HepG2 (cell line): ENCODE results near the gene CYP4F2.

ENCODE experiments used
- FOXM1 ChIP-seq: sonication (generic); formaldehyde crosslinking; IDR thresholded peaks from 2 replicates; pipeline ENCODE4 v1.5.0; 2020; ENCODE audit warnings: missing genetic modification reagents
- GLI4 ChIP-seq: sonication (generic); formaldehyde crosslinking; IDR thresholded peaks from 2 replicates; pipeline ENCODE4 v1.5.1; 2020; ENCODE audit warnings: missing genetic modification reagents, mild to moderate bottlenecking, moderate library complexity, borderline replicate concordance
- KAT7 ChIP-seq: IDR thresholded peaks from 2 replicates; pipeline ENCODE4 v1.6.1; 2018; ENCODE audit warnings: borderline replicate concordance, missing compliant biosample characterization
- POLR2AphosphoS2 ChIP-seq: IDR thresholded peaks from 2 replicates; pipeline ENCODE4 v1.6.1; 2011; ENCODE audit warnings: low read depth, low read length, improper control_type of control experiment
- POLR2AphosphoS5 ChIP-seq: IDR thresholded peaks from 2 replicates; pipeline ENCODE4 v1.6.1; 2012; ENCODE audit warnings: low read depth, low read length
- REPIN1 ChIP-seq: sonication (generic); formaldehyde crosslinking; IDR thresholded peaks from 2 replicates; pipeline ENCODE4 v1.8.0; 2022; ENCODE audit warnings: missing genetic modification reagents, low read depth, mild to moderate bottlenecking, borderline replicate concordance
- SRF ChIP-seq: IDR thresholded peaks from 2 replicates; pipeline ENCODE4 v1.6.1; 2011; ENCODE audit warnings: mild to moderate bottlenecking, low read depth, low read length, moderate library complexity
- TCF7 ChIP-seq: sonication (generic); IDR thresholded peaks from 2 replicates; pipeline ENCODE4 v1.6.1; 2016; ENCODE audit warnings: antibody characterized with exemption, low read depth
- TRIM22 ChIP-seq: fragments of 450-650 bp; IDR thresholded peaks from 2 replicates; pipeline ENCODE4 v1.6.1; 2017
- ZFP37 ChIP-seq: sonication (generic); formaldehyde crosslinking; IDR thresholded peaks from 2 replicates; pipeline ENCODE4 v1.4.0; 2020; ENCODE audit warnings: missing genetic modification reagents, borderline replicate concordance
- ZNF33B ChIP-seq: sonication (generic); formaldehyde crosslinking; IDR thresholded peaks from 2 replicates; pipeline ENCODE4 v1.5.1; 2020; ENCODE audit warnings: mild to moderate bottlenecking, missing genetic modification reagents
- ZNF615 ChIP-seq: sonication (generic); formaldehyde crosslinking; IDR thresholded peaks from 2 replicates; pipeline ENCODE4 v1.5.0; 2020; ENCODE audit warnings: mild to moderate bottlenecking, missing genetic modification reagents, borderline replicate concordance
- TF ChIP-seq, protein P1 (sequence below): fragments of 450-650 bp; IDR thresholded peaks from 2 replicates; pipeline ENCODE4 v1.6.1; 2017; ENCODE audit warnings: mild to moderate bottlenecking
- TF ChIP-seq, protein P2 (sequence below): sonication (generic); formaldehyde crosslinking; conservative IDR thresholded peaks from 2 replicates; pipeline ENCODE4 v1.4.0; 2020; ENCODE audit warnings: missing genetic modification reagents

GRCh38 chr19:15937771-15938170, 39.9 kb upstream of the CYP4F2 start:
- TF ChIP-seq GLI4 = no peak
- no peak for TF ChIP-seq REPIN1 (CRISPR knock-in tag)
- no peak for TF ChIP-seq POLR2AphosphoS5
- TF ChIP-seq POLR2AphosphoS2 = no peak
- TF ChIP-seq SRF = no peak
- TF ChIP-seq, protein P1, sequence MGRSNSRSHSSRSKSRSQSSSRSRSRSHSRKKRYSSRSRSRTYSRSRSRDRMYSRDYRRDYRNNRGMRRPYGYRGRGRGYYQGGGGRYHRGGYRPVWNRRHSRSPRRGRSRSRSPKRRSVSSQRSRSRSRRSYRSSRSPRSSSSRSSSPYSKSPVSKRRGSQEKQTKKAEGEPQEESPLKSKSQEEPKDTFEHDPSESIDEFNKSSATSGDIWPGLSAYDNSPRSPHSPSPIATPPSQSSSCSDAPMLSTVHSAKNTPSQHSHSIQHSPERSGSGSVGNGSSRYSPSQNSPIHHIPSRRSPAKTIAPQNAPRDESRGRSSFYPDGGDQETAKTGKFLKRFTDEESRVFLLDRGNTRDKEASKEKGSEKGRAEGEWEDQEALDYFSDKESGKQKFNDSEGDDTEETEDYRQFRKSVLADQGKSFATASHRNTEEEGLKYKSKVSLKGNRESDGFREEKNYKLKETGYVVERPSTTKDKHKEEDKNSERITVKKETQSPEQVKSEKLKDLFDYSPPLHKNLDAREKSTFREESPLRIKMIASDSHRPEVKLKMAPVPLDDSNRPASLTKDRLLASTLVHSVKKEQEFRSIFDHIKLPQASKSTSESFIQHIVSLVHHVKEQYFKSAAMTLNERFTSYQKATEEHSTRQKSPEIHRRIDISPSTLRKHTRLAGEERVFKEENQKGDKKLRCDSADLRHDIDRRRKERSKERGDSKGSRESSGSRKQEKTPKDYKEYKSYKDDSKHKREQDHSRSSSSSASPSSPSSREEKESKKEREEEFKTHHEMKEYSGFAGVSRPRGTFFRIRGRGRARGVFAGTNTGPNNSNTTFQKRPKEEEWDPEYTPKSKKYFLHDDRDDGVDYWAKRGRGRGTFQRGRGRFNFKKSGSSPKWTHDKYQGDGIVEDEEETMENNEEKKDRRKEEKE = no peak
- no peak for TF ChIP-seq ZNF33B (CRISPR knock-in tag)
- TF ChIP-seq TRIM22 = no peak
- TF ChIP-seq ZFP37 (CRISPR knock-in tag) = no peak
- no peak for TF ChIP-seq KAT7 (CRISPR knock-in tag)
- no peak for TF ChIP-seq TCF7
- TF ChIP-seq ZNF615 (CRISPR knock-in tag) = no peak
- no peak for TF ChIP-seq FOXM1 (CRISPR knock-in tag)
- TF ChIP-seq, protein P2, sequence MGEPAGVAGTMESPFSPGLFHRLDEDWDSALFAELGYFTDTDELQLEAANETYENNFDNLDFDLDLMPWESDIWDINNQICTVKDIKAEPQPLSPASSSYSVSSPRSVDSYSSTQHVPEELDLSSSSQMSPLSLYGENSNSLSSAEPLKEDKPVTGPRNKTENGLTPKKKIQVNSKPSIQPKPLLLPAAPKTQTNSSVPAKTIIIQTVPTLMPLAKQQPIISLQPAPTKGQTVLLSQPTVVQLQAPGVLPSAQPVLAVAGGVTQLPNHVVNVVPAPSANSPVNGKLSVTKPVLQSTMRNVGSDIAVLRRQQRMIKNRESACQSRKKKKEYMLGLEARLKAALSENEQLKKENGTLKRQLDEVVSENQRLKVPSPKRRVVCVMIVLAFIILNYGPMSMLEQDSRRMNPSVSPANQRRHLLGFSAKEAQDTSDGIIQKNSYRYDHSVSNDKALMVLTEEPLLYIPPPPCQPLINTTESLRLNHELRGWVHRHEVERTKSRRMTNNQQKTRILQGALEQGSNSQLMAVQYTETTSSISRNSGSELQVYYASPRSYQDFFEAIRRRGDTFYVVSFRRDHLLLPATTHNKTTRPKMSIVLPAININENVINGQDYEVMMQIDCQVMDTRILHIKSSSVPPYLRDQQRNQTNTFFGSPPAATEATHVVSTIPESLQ (CRISPR knock-in tag) = no peak
